Measurements from ENCODE around the gene STARD3. TPM values are rescaled to one million over a fixed set of nuclear protein-coding genes. Genes with fewer than 3 reads are reported as not detected.

Gene STARD3
- total and polyA plus RNA-seq, 7 donors, result 21.0 to 59.2 (median 37.0) TPM

GRCh38 chr17:39634384-39634871, 2.5 kb upstream of the STARD3 start:
- Histone ChIP-seq H3K4me3 (no peak overlapping the region), H3K9me3 (no peaks in the 10 kb centered on the region), H3K4me1 (peaks cover 0 to 48% (median 33%) of the 10 kb centered on the region in 4 donors), H3K27me3 (peaks cover 0 to 19% (median 11%) of the 10 kb centered on the region in 3 donors), H3K36me3 (no peaks in the 10 kb centered on the region), H3K27ac (peak overlapping the region in 2 of 4 donors; percentile 7 to 37)
- intact Hi-C loops (cut with DNase I), result no loop called here
- TF ChIP-seq POLR2AphosphoS5 (IDR thresholded peaks at IDR 0.05), result no peak
- TF ChIP-seq CTCF (IDR thresholded peaks at IDR 0.05), result peak; percentile 62 to 77 (median 64)
- no peak for TF ChIP-seq POLR2A (IDR thresholded peaks at IDR 0.05)
- TF ChIP-seq EP300 (IDR thresholded peaks at IDR 0.05), result no peak
- 34 to 45% methylated on average over 2 of the region's 2 CpGs for WGBS, 2 donors
- DNase-seq, result no peak

- DNase-seq, result no peak
- Histone ChIP-seq H3K27ac (no peak overlapping the region), H3K27me3 (peaks cover 0 to 13% (median 0%) of the 10 kb centered on the region in 3 donors), H3K4me1 (peaks cover 0 to 60% (median 43%) of the 10 kb centered on the region in 4 donors), H3K36me3 (no peaks in the 10 kb centered on the region), H3K9me3 (no peaks in the 10 kb centered on the region), H3K4me3 (no peak overlapping the region)
- WGBS, 2 donors, result 77 to 88% methylated on average over 8 of the region's 8 CpGs
- intact Hi-C loops (cut with DNase I), result loop anchor here (2.0 kb wide), 2 partner anchors 95 to 119 kb away; partner anchors contain the start of gene MIEN1
- TF ChIP-seq POLR2AphosphoS5 (IDR thresholded peaks at IDR 0.05) (no peak), CTCF (IDR thresholded peaks at IDR 0.05) (no peak), EP300 (IDR thresholded peaks at IDR 0.05) (no peak), POLR2A (IDR thresholded peaks at IDR 0.05) (no peak)
Observed at GRCh38 chr17:39635614-39636176, 1.2 kb upstream of the STARD3 start.

GRCh38 chr17:39636587-39636926, 387 bp upstream of the STARD3 start:
- H3K4me3 ChIP-seq, result peak overlapping the region; percentile 73 to 88 (median 82)
- intact Hi-C loops (cut with DNase I), result loop anchor here (2.0 kb wide), 2 partner anchors 94 to 118 kb away; partner anchors contain the start of gene MIEN1
- TF ChIP-seq POLR2AphosphoS5 (IDR thresholded peaks at IDR 0.05) (no peak), POLR2A (IDR thresholded peaks at IDR 0.05) (no peak), CTCF (IDR thresholded peaks at IDR 0.05) (no peak)
- H3K27ac ChIP-seq, result peak overlapping the region; percentile 84 to 89 (median 86)
- no peaks in the 10 kb centered on the region for H3K9me3 ChIP-seq
- DNase-seq, result no peak
- no peaks in the 10 kb centered on the region for H3K36me3 ChIP-seq
- 12 to 23% methylated on average over 6 of the region's 6 CpGs for WGBS, 2 donors
- peaks cover 0 to 68% (median 45%) of the 10 kb centered on the region in 4 donors for H3K4me1 ChIP-seq
- peaks cover 0 to 5% (median 0%) of the 10 kb centered on the region in 3 donors for H3K27me3 ChIP-seq

- intact Hi-C loops (cut with DNase I), result no loop called here
- DNase-seq, result no peak
- 90 to 93% methylated on average over 7 of the region's 7 CpGs for WGBS, 2 donors
- Histone ChIP-seq H3K27ac (no peak overlapping the region), H3K36me3 (no peaks in the 10 kb centered on the region), H3K9me3 (no peaks in the 10 kb centered on the region), H3K4me1 (peaks cover 0 to 79% (median 50%) of the 10 kb centered on the region in 4 donors), H3K27me3 (no peaks in the 10 kb centered on the region), H3K4me3 (peak overlapping the region in 2 of 4 donors; percentile 77 to 88)
- TF ChIP-seq CTCF (IDR thresholded peaks at IDR 0.05) (no peak), EP300 (IDR thresholded peaks at IDR 0.05) (no peak), POLR2A (IDR thresholded peaks at IDR 0.05) (no peak), POLR2AphosphoS5 (IDR thresholded peaks at IDR 0.05) (no peak)
Observed at GRCh38 chr17:39638317-39638716, 1.4 kb downstream of the STARD3 start.

Measured in sigmoid colon (tissue), 7 donors.